Measurements from ENCODE around the gene RBM45. TPM values are rescaled to one million over a fixed set of nuclear protein-coding genes. Genes with fewer than 3 reads are reported as not detected.
"Not testable (repeated sequence)": the region's sequence is repeated elsewhere in the genome, so short reads cannot be mapped to it uniquely, and the experiment has no call there.

Gene RBM45
- polyA plus RNA-seq, 1 donor (not counting 4 experiments of a cell fraction or from before 2014, with no cell fraction given), result 19.1 TPM

DNA sequence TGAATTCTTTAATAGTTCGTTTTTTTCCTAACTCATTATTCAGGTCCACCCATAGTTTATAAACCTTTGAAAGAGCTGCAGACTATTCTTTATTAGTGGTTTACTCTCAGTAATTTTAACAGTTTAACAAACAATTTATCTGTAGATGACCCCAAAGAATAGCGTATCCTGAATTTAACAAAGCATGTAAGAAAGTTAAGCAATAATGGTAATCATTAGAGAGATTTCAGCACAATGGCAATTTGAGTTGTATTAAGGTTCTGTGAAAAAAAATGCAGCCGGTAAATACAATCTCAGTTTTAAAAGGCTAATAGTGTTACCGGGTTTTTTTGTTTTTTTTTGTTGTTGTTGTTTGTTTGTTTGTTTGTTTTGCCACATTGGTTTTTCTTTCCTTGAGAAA lies 40.3 kb downstream of the RBM45 start:
- H3K9me1 ChIP-seq (ENCODE audit: control insufficient read depth, extremely low read depth, insufficient read depth, low read length), result no peaks in the 10 kb centered on the region
- H4K20me1 ChIP-seq (ENCODE audit: control insufficient read depth, extremely low read depth, insufficient read depth, low read length), result no peaks in the 10 kb centered on the region
- FAIRE-seq (no peak), DNase-seq (ENCODE audit: low read depth, low spot score) (no peak)
- H3K4me2 ChIP-seq (ENCODE audit: control insufficient read depth, extremely low read depth, insufficient read depth, low read depth, low read length), result no peak overlapping the region
- H3K4me3 ChIP-seq (ENCODE audit: control insufficient read depth in 2 of 3, extremely low read depth in 1 of 3, insufficient read depth in 2 of 3, low read depth in 1 of 3, low read length in 3 of 3), result no peak overlapping the region
- H3K36me3 ChIP-seq (ENCODE audit: control insufficient read depth in 2 of 2, extremely low read depth in 1 of 2, insufficient read depth in 2 of 2, low read length in 2 of 2), result no peaks in the 10 kb centered on the region
- H3K9ac ChIP-seq (ENCODE audit: control insufficient read depth, extremely low read depth, insufficient read depth, low read length), result no peak overlapping the region
- TF ChIP-seq EZH2 (IDR thresholded peaks at IDR 0.05; ENCODE audit: low read length), result no peak
- TF ChIP-seq, protein P1, sequence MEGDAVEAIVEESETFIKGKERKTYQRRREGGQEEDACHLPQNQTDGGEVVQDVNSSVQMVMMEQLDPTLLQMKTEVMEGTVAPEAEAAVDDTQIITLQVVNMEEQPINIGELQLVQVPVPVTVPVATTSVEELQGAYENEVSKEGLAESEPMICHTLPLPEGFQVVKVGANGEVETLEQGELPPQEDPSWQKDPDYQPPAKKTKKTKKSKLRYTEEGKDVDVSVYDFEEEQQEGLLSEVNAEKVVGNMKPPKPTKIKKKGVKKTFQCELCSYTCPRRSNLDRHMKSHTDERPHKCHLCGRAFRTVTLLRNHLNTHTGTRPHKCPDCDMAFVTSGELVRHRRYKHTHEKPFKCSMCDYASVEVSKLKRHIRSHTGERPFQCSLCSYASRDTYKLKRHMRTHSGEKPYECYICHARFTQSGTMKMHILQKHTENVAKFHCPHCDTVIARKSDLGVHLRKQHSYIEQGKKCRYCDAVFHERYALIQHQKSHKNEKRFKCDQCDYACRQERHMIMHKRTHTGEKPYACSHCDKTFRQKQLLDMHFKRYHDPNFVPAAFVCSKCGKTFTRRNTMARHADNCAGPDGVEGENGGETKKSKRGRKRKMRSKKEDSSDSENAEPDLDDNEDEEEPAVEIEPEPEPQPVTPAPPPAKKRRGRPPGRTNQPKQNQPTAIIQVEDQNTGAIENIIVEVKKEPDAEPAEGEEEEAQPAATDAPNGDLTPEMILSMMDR (optimal IDR thresholded peaks at IDR 0.05 in 1 of 3, IDR thresholded peaks at IDR 0.05 in 1 of 3, conservative IDR thresholded peaks at IDR 0.05 in 1 of 3; ENCODE audit: extremely low read depth in 1 of 3, insufficient read depth in 2 of 3, low read length in 3 of 3), result no peak
- no peak overlapping the region for H3K27ac ChIP-seq (ENCODE audit: control insufficient read depth, insufficient read depth, low read length)
- no peaks in the 10 kb centered on the region for H3K9me3 ChIP-seq (ENCODE audit: control insufficient read depth, low read depth, low read length)
- H3K79me2 ChIP-seq (ENCODE audit: control insufficient read depth, insufficient read depth, low read length), result no peaks in the 10 kb centered on the region
- H3K27me3 ChIP-seq (ENCODE audit: control insufficient read depth, extremely low read depth, insufficient read depth, low read length), result no peaks in the 10 kb centered on the region
- no peak overlapping the region for H2AFZ ChIP-seq (ENCODE audit: control insufficient read depth, low read length)
- dilution Hi-C loops (cut with MboI; ENCODE audit: extremely low pct_ligation_motif_present, low sequenced_read_pairs), result no loop called here
- no peaks in the 10 kb centered on the region for H3K4me1 ChIP-seq (ENCODE audit: control insufficient read depth, extremely low read depth, insufficient read depth, low read length)

GRCh38 chr2:178152977-178153376 lies 40.7 kb downstream of the RBM45 start:
- no peaks in the 10 kb centered on the region for H3K79me2 ChIP-seq (ENCODE audit: control insufficient read depth, insufficient read depth, low read length)
- dilution Hi-C loops (cut with MboI; ENCODE audit: extremely low pct_ligation_motif_present, low sequenced_read_pairs), result no loop called here
- H2AFZ ChIP-seq (ENCODE audit: control insufficient read depth, low read length), result no peak overlapping the region
- no peak overlapping the region for H3K9ac ChIP-seq (ENCODE audit: control insufficient read depth, extremely low read depth, insufficient read depth, low read length)
- TF ChIP-seq, protein P1 (optimal IDR thresholded peaks at IDR 0.05 in 1 of 3, IDR thresholded peaks at IDR 0.05 in 1 of 3, conservative IDR thresholded peaks at IDR 0.05 in 1 of 3; ENCODE audit: extremely low read depth in 1 of 3, insufficient read depth in 2 of 3, low read length in 3 of 3), result no peak
- no peaks in the 10 kb centered on the region for H3K9me1 ChIP-seq (ENCODE audit: control insufficient read depth, extremely low read depth, insufficient read depth, low read length)
- no peak overlapping the region for H3K4me3 ChIP-seq (ENCODE audit: control insufficient read depth in 2 of 3, extremely low read depth in 1 of 3, insufficient read depth in 2 of 3, low read depth in 1 of 3, low read length in 3 of 3)
- H3K36me3 ChIP-seq (ENCODE audit: control insufficient read depth in 2 of 2, extremely low read depth in 1 of 2, insufficient read depth in 2 of 2, low read length in 2 of 2), result no peaks in the 10 kb centered on the region
- FAIRE-seq (no peak), DNase-seq (ENCODE audit: low read depth, low spot score) (no peak)
- H3K4me2 ChIP-seq (ENCODE audit: control insufficient read depth, extremely low read depth, insufficient read depth, low read depth, low read length), result no peak overlapping the region
- no peak overlapping the region for H3K27ac ChIP-seq (ENCODE audit: control insufficient read depth, insufficient read depth, low read length)
- no peaks in the 10 kb centered on the region for H3K27me3 ChIP-seq (ENCODE audit: control insufficient read depth, extremely low read depth, insufficient read depth, low read length)
- H3K9me3 ChIP-seq (ENCODE audit: control insufficient read depth, low read depth, low read length), result no peaks in the 10 kb centered on the region
- H4K20me1 ChIP-seq (ENCODE audit: control insufficient read depth, extremely low read depth, insufficient read depth, low read length), result no peaks in the 10 kb centered on the region
- H3K4me1 ChIP-seq (ENCODE audit: control insufficient read depth, extremely low read depth, insufficient read depth, low read length), result no peaks in the 10 kb centered on the region

DNA sequence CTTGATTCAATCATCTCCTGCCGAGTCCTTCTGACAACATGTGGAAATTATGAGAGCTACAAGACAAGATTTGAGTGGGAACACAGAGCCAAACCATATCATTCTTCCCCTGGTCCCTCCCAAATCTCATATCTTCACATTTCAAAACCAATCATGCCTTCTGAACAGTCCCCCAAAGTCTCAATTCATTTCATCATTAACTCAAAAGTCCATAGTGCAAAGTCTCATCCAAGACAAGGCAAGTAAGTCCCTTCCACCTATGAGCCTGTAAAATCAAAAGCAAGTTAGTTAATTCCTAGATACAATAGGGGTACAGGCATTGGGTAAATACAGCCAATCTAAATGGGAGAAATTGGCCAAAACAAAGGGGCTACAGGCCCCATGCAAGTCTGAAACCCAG lies 41.6 kb downstream of the RBM45 start:
- H3K36me3 ChIP-seq (ENCODE audit: control insufficient read depth in 2 of 2, extremely low read depth in 1 of 2, insufficient read depth in 2 of 2, low read length in 2 of 2); H3K4me1 ChIP-seq (ENCODE audit: control insufficient read depth, extremely low read depth, insufficient read depth, low read length): not testable (repeated sequence)

More for the DNA sequence above, 41.6 kb downstream of the RBM45 start:
- H3K9me1 ChIP-seq (ENCODE audit: control insufficient read depth, extremely low read depth, insufficient read depth, low read length); FAIRE-seq; H3K27me3 ChIP-seq (ENCODE audit: control insufficient read depth, extremely low read depth, insufficient read depth, low read length); dilution Hi-C loops (cut with MboI; ENCODE audit: extremely low pct_ligation_motif_present, low sequenced_read_pairs); DNase-seq (ENCODE audit: low read depth, low spot score); H3K79me2 ChIP-seq (ENCODE audit: control insufficient read depth, insufficient read depth, low read length); H3K27ac ChIP-seq (ENCODE audit: control insufficient read depth, insufficient read depth, low read length); H4K20me1 ChIP-seq (ENCODE audit: control insufficient read depth, extremely low read depth, insufficient read depth, low read length); H3K9ac ChIP-seq (ENCODE audit: control insufficient read depth, extremely low read depth, insufficient read depth, low read length); H2AFZ ChIP-seq (ENCODE audit: control insufficient read depth, low read length); H3K4me2 ChIP-seq (ENCODE audit: control insufficient read depth, extremely low read depth, insufficient read depth, low read depth, low read length); H3K4me3 ChIP-seq (ENCODE audit: control insufficient read depth in 2 of 3, extremely low read depth in 1 of 3, insufficient read depth in 2 of 3, low read depth in 1 of 3, low read length in 3 of 3); H3K9me3 ChIP-seq (ENCODE audit: control insufficient read depth, low read depth, low read length): not testable (repeated sequence)
